K562 (cell line): ENCODE measurements around the gene C1orf50. TPM values are rescaled to one million over a fixed set of nuclear protein-coding genes. Genes with fewer than 3 reads are reported as not detected.

Experiments used
- ATAC-seq: fragments of 200-7000 bp; cut with Tn5 transposase; 3 replicates; pipeline ENCODE4 v1.9.1; 2020; ENCODE audit warnings: moderate library complexity
- BruUV-seq: library from RNA; stranded (reverse); fragments of 400-500 nt; replicated peaks from 2 replicates; lab custom pipeline; 2021; lab: Mats Ljungman, UMichigan
- CTCF ChIA-PET: fragments of 300-600 bp; formaldehyde crosslinking; extraction: SDS; loops from one replicate; lab custom pipeline; 2021; ENCODE audit warnings: low intra/inter-chr PET ratio; lab: Yijun Ruan, JAX
- POLR2A ChIA-PET: fragments of 300-600, 350-650 bp; sonication (Branson Sonifier 250); formaldehyde crosslinking; extraction: SDS; loops from one replicate; lab custom pipeline; 2021; ENCODE audit warnings: antibody characterized with exemption, inconsistent platforms; lab: Yijun Ruan, JAX
- DNase-seq, 4 experiments: peaks; one replicate each; pipeline versions ENCODE4 v3.0.0 to v3.0.0-alpha.2; 2011 to 2018; ENCODE audit warnings: low spot score in 3 of 4, mixed read lengths in 3 of 4; ENCODE audit errors: extremely low read depth in 1 of 4
- FAIRE-seq: peaks from 2 replicates; lab custom pipeline; 2011; peaks lifted over from hg19 to GRCh38; lab: Jason Lieb, UNC
- H2AFZ ChIP-seq: 2 replicates; pipeline ENCODE4 v1.6.0; 2011; ENCODE audit warnings: low read depth, low read length, control low read depth, inconsistent platforms
- H3K27ac ChIP-seq: fragments of 200-600 bp; 3 replicates; pipeline ENCODE4 v1.8.0; 2011; ENCODE audit warnings: low read depth, mild to moderate bottlenecking, control low read depth, inconsistent platforms, low read length, moderate library complexity, mixed read lengths; ENCODE audit errors: extremely low read depth
- H3K27me3 ChIP-seq, 2 experiments: fragments of 300-600 bp in 1 of 2; 2 replicates in 1 of 2; 3 replicates in 1 of 2; pipeline versions ENCODE4 v1.6.0 to v1.8.0; 2011; ENCODE audit warnings: inconsistent platforms in 2 of 2, low read length in 2 of 2, mild to moderate bottlenecking in 1 of 2, mixed read lengths in 1 of 2, moderate library complexity in 1 of 2; ENCODE audit not compliant: control insufficient read depth in 2 of 2, insufficient read depth in 2 of 2
- H3K36me3 ChIP-seq: fragments of 300-600 bp; 3 replicates; pipeline ENCODE4 v1.8.0; 2011; ENCODE audit warnings: mild to moderate bottlenecking, low read length, inconsistent platforms; ENCODE audit not compliant: control insufficient read depth, insufficient read depth
- H3K4me1 ChIP-seq, 2 experiments: fragments of 200-600 bp in 1 of 2; replicated peaks in 1 of 2; 2 replicates in 1 of 2; 3 replicates in 1 of 2; pipeline versions ENCODE4 v1.5.1 to v1.8.0; 2011; ENCODE audit warnings: inconsistent platforms in 2 of 2, low read length in 2 of 2, mild to moderate bottlenecking in 1 of 2, mixed read lengths in 1 of 2, moderate library complexity in 1 of 2; ENCODE audit not compliant: control insufficient read depth in 2 of 2, insufficient read depth in 2 of 2
- H3K4me2 ChIP-seq: 2 replicates; pipeline ENCODE4 v1.6.1; 2011; ENCODE audit warnings: low read length, control low read depth, inconsistent platforms, mixed read lengths; ENCODE audit not compliant: insufficient read depth
- H3K4me3 ChIP-seq: fragments of 200-600 bp; sonication (generic), shearing (Covaris generic); 2 replicates; pipeline ENCODE4 v1.5.1; 2016; ENCODE audit warnings: control low read depth, inconsistent platforms
- H3K79me2 ChIP-seq: fragments of 200-600 bp; 3 replicates; pipeline ENCODE4 v1.8.0; 2011; ENCODE audit warnings: low read length, inconsistent platforms; ENCODE audit not compliant: control insufficient read depth, insufficient read depth
- H3K9ac ChIP-seq, 2 experiments: 2 replicates each; pipeline versions ENCODE4 v1.6.0 to v1.6.1; 2011; ENCODE audit warnings: low read depth in 2 of 2, low read length in 2 of 2, control low read depth in 1 of 2, inconsistent platforms in 1 of 2, mild to moderate bottlenecking in 1 of 2, mixed read lengths in 1 of 2; ENCODE audit not compliant: insufficient read depth in 1 of 2
- H3K9me1 ChIP-seq: one replicate; pipeline ENCODE4 v1.6.0; 2011; ENCODE audit warnings: inconsistent platforms, mild to moderate bottlenecking, low read length, moderate library complexity; ENCODE audit not compliant: control insufficient read depth, insufficient read depth
- H3K9me3 ChIP-seq: replicated peaks from 2 replicates; pipeline ENCODE4 v1.5.1; 2011; ENCODE audit warnings: low read depth, low read length, inconsistent platforms; ENCODE audit not compliant: control insufficient read depth, insufficient read depth
- H4K20me1 ChIP-seq: replicated peaks from 2 replicates; pipeline ENCODE4 v1.6.1; 2011; ENCODE audit warnings: low read length, inconsistent platforms, mixed read lengths; ENCODE audit not compliant: control insufficient read depth, insufficient read depth
- ILK ChIP-seq: fragments of 450-650 bp; IDR thresholded peaks from 2 replicates; pipeline ENCODE4 v1.6.1; 2016; ENCODE audit warnings: missing genetic modification characterization, low read depth, mild to moderate bottlenecking, missing compliant biosample characterization, moderate library complexity, borderline replicate concordance
- SREBF2 ChIP-seq: sonication (generic); formaldehyde crosslinking; IDR thresholded peaks from 2 replicates; pipeline ENCODE4 v1.4.0; 2020; ENCODE audit warnings: mild to moderate bottlenecking, missing genetic modification reagents
- WGBS: fragments of 100-300 bp; shearing (Covaris generic); methylation state at CpG from one replicate; pipeline ENCODE4 v1.1.6; 2016; ENCODE audit warnings: low coverage, mixed read lengths; ENCODE audit not compliant: insufficient coverage; ENCODE audit errors: missing lambda C conversion rate; 5-methylcytosine and 5-hydroxymethylcytosine counted together
- in situ Hi-C: fragments of 300-500 bp; cut with MboI; formaldehyde crosslinking; loops from 4 replicates; pipeline ENCODE4 v1.15.0; 2018; ENCODE audit warnings: inconsistent platforms, mixed read lengths
- intact Hi-C: fragments of 100-400 bp; cut with micrococcal nuclease; formaldehyde crosslinking; loops from 2 replicates; pipeline ENCODE4 v1.14.2; 2022
- polyA plus RNA-seq, 8 experiments: library from polyadenylated mRNA; depleted of rRNA in 4 of 8; stranded (reverse) in 5 of 8; unstranded in 3 of 8; fragments of >200 nt; fragmentation: Nextera tagmentation in 2 of 8; fragmentation: Illumina TruSeq in 1 of 8; extraction: Ambion mirVana in 2 of 8; extraction: Trizol in 1 of 8; gene quantifications; 2 replicates each; pipeline versions ENCODE4 v1.2.1 to v1.2.3, GENCODE V29; 2011 to 2014; ENCODE audit warnings: inconsistent platforms in 1 of 8, missing spikeins in 1 of 8
- total RNA-seq, 7 experiments: library from RNA; depleted of rRNA in 6 of 7; stranded (reverse); fragments of >200 nt in 6 of 7; fragmentation: Illumina TruSeq in 2 of 7; extraction: Trizol in 2 of 7; gene quantifications; 2 replicates each; pipeline versions ENCODE4 v1.2.1 to v1.2.3, GENCODE V29; 2011 to 2021; ENCODE audit warnings: low replicate concordance in 1 of 7
- TF ChIP-seq, protein P1 (sequence below): fragments of 250-450 bp; sonication (Bioruptor Pico); IDR thresholded peaks from 2 replicates; pipeline ENCODE4 v1.5.0; 2021; ENCODE audit warnings: mild to moderate bottlenecking, moderate library complexity

Gene C1orf50
- total and polyA plus RNA-seq, 9 of the 15 experiments (the other 6 are each of a cell fraction or from before 2014, with no cell fraction given), result 0.55 to 13.9 (median 5.2) TPM

GRCh38 chr1:42738678-42739226 lies 28.3 kb upstream of the C1orf50 start:
- WGBS, result 3% methylated on average over 8 of the region's 8 CpGs
- peaks cover 5% of the 10 kb centered on the region for H3K9me1 ChIP-seq
- ChIA-PET CTCF (no interaction called here), POLR2A (interaction anchor here (0.6 kb wide), 2 partner anchors 80 to 170 kb away, joined by 3 read pairs; partner anchors contain the start of gene PPIH)
- in situ Hi-C loops, result loop anchor here (25.0 kb wide), 1 partner anchor 151 kb away; no protein-coding TSS in a partner anchor
- FAIRE-seq, result no peak
- no TSS peak for BruUV-seq
- peaks cover 4 to 40% of the 10 kb centered on the region in 2 experiments; a peak in 4 of 5 replicates for H3K27me3 ChIP-seq
- no peak for TF ChIP-seq SREBF2
- no peak for TF ChIP-seq ILK (tag)
- TF ChIP-seq, protein P1, sequence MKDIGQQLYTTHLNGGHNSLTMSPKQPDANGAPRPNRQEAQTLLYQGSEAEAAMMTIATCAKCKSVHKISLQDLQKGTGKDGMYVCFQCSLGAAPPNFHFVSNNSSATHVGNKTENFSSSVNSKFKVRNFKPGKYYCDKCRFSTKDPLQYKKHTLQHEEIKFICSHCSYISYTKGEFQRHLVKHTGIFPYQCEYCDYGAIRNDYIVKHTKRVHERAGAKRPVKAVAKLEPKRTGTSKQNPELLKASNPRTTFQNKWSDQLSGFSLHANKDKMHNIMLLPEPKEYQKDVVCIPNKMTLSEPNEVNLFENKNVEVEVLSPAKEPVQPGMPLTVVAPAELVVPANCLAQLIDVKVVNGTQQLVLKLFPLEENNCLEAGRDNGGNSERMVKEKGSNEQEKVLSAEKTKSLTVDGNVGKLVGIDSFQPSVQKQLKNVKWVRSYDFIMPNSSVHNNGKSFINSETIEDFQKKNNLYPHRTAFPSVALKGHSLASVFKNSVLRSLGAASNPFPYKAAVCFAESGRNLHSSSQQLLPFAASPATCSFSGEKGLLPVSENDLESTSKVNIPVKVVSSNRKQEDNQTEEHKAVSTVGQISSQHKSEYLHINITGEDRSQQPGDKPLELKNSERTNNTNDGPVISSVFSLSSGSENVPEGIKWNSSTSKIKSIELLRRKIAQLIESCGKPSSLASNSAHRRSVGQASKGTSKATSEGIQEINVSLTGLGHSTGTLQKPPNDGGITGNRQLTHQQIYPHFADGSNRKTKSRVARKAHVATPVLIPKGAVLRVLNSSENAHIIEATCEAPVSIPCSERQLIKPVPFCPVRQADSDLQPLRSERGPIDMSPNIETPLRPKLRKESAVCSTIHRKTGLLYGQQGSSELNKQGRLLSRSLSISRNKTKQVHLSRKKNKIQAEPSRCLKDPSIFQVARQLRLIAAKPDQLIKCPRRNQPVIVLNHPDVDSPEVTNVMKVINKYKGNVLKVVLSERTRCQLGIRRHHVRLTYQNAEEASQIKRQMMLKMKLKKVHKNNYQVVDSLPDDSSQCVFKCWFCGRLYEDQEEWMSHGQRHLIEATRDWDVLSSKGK (CRISPR knock-in tag), result no peak
- peaks cover 5% of the 10 kb centered on the region; the same call in 1 of the 2 replicates for H4K20me1 ChIP-seq
- H3K79me2 ChIP-seq, result no peaks in the 10 kb centered on the region
- H3K9ac ChIP-seq, result no peak overlapping the region
- H3K36me3 ChIP-seq, result no peaks in the 10 kb centered on the region
- no peak for ATAC-seq
- H3K4me3 ChIP-seq, result no peak overlapping the region
- no peak overlapping the region for H2AFZ ChIP-seq
- H3K4me1 ChIP-seq, result peaks cover 0 to 45% of the 10 kb centered on the region in 2 experiments; a peak in 3 of 5 replicates
- no peak overlapping the region for H3K4me2 ChIP-seq
- no peak for DNase-seq
- no peak overlapping the region for H3K27ac ChIP-seq
- H3K9me3 ChIP-seq, result no peaks in the 10 kb centered on the region
- intact Hi-C loops, result loop anchor here (10.0 kb wide), 2 partner anchors 394 to 594 kb away; no protein-coding TSS in a partner anchor
